ENCODE data around the gene NEAT1.
A peak's percentile ranks its signal among the peaks of the same experiment; 100 is the strongest.

NEAT1 gene

DNA sequence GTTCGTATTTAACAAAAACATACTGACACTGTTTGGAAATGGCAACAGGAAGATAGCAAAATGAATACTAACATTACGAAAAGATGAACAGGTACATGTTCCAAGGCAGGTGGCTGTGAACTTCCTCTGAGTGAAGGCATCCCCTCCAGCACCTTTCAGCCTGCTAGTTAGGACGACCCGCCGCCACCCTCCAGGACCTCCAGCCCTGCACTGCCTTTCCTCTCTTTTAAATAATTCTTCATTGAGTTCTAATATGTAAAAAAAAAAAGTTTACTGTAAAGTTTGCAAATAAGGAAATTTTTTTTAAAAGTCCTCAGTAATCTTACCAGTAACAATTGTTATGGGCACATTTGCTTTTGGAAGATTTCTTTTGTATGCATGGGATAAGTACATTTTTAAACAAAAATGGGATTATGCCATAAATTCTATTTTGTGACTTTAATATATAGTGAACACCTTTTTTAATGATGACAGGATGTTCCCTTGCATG, 6.0 kb downstream of the NEAT1 start:
- peaks cover 49% of the 10 kb centered on the region for H3K36me3 ChIP-seq (ENCODE audit: control insufficient read depth, insufficient read depth, low read length, severe bottlenecking)
- H3K9me3 ChIP-seq (ENCODE audit: control insufficient read depth, low read length): no peaks in the 10 kb centered on the region
- H3K27me3 ChIP-seq (replicated peaks; ENCODE audit: control insufficient read depth, insufficient read depth, low read length): no peaks in the 10 kb centered on the region
- DNase-seq (ENCODE audit: low read depth): peak; percentile 44
- peak overlapping the region; percentile 99 for H3K4me3 ChIP-seq (ENCODE audit: low read length)
- H3K9ac ChIP-seq (ENCODE audit: low read length): peak overlapping the region; percentile 100
- H3K4me1 ChIP-seq (ENCODE audit: control insufficient read depth, insufficient read depth, low read length): no peaks in the 10 kb centered on the region

DNA sequence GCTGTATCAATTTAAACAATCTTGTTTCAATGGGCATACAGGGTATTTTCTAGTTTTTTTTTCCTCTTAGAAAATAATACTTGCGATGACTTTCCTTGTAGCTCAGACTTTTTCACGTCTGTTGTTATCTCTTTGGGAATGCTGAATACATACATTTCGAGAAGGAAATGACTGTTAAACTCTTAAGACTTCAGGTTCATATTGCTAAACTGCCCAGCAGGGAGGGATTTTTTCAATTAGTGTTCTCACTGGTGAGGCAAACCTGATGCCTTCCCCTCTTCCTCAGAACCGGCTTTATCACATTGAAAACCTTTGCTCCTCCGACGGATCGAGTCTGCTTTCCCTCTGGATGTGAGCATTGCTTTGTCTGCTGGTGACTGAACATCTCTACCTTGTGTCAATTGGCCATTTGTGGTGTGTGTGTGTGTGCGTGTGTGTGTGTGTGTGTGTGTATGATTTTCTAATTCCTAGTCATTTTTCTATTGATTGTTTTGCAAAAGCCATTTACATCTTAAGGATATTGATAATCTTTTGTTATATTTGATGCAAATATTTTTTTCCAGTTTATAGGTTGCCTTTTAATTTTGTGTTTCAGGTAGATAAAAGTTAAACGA, 6.6 kb downstream of the NEAT1 start:
- Histone ChIP-seq H3K9ac (ENCODE audit: low read length) (peak overlapping the region; percentile 100), H3K4me3 (ENCODE audit: low read length) (peak overlapping the region; percentile 99), H3K27me3 (replicated peaks; ENCODE audit: control insufficient read depth, insufficient read depth, low read length) (no peaks in the 10 kb centered on the region), H3K36me3 (ENCODE audit: control insufficient read depth, insufficient read depth, low read length, severe bottlenecking) (peaks cover 52% of the 10 kb centered on the region), H3K4me1 (ENCODE audit: control insufficient read depth, insufficient read depth, low read length) (peaks cover 3% of the 10 kb centered on the region), H3K9me3 (ENCODE audit: control insufficient read depth, low read length) (no peaks in the 10 kb centered on the region)
- peak; percentile 69 for DNase-seq (ENCODE audit: low read depth)

DNA sequence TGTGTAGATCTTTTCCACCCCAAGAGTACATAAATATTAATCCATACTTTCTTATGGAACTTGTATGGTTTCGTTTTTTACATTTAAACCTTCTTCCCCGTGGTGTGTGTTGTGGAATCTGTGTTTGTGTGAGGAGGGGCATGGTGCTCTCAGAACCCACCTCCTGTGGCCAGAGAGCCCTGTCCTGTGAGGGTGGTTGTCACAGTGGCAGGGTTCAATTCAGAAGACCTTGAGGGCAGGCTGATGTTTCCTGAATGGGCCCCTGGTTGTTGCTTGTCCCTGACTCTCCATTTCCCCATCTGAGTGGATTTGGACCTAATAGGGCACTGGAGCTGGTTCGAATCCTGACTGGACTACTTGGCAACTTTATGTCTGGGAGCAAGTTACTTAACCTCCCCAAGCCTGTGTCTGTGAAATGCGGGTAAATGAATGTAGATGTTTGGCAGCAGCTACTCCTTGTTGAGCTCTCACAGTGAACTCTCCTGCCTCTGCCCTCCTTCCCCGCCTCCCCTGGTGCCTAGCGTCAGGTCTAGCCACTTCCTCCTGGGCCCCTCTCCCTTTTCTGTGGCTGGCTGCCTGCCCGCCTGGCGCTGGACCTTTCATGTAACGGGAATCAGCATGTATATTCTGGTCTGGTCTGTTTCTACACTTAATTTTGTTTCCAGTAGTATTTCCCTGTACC, 7.3 kb downstream of the NEAT1 start:
- Histone ChIP-seq H3K9ac (ENCODE audit: low read length) (peak overlapping the region; percentile 100), H3K36me3 (ENCODE audit: control insufficient read depth, insufficient read depth, low read length, severe bottlenecking) (peaks cover 52% of the 10 kb centered on the region), H3K4me3 (ENCODE audit: low read length) (peak overlapping the region; percentile 99), H3K27me3 (replicated peaks; ENCODE audit: control insufficient read depth, insufficient read depth, low read length) (no peaks in the 10 kb centered on the region), H3K9me3 (ENCODE audit: control insufficient read depth, low read length) (no peaks in the 10 kb centered on the region), H3K4me1 (ENCODE audit: control insufficient read depth, insufficient read depth, low read length) (peaks cover 9% of the 10 kb centered on the region)
- peak; percentile 75 for DNase-seq (ENCODE audit: low read depth)

DNA sequence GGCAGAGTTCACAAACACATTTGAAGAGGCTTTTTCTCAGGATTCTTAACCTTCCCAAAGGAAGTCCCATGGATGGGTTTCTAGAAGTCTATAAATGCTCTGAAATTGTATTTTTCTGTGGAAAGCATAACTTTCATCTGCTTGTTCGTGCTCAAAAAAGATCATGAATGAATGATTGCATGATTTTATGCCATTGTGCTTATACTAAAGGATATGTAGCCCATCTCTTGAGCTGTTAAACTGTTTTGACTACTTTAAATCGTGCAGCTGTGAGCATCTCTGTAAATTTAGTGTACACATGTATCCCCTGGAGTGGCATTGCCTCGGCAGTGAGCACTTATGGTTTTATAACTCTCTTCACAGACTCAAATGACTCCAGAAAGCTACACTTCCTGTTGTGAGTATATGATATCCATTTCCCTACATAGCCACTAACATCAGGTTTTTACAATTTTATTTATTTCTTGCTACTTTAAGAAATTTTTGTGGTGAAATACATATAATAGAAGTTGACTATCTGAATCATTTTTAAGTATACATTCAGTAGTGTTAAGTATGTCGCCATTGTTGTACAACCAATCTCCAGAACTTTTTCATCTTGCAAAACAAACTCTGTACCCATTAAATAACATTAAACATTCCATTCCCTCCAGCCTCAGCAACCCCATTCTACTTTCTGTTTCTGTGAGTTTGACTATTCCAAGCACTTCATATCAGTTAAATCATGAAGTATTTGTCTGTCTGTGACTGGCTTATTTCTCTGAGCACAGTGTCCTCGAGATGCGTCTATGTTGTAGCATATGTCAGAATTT, 8.0 kb downstream of the NEAT1 start:
- H3K27me3 ChIP-seq (replicated peaks; ENCODE audit: control insufficient read depth, insufficient read depth, low read length): no peaks in the 10 kb centered on the region
- peaks cover 16% of the 10 kb centered on the region for H3K4me1 ChIP-seq (ENCODE audit: control insufficient read depth, insufficient read depth, low read length)
- H3K36me3 ChIP-seq (ENCODE audit: control insufficient read depth, insufficient read depth, low read length, severe bottlenecking): peaks cover 52% of the 10 kb centered on the region
- no peaks in the 10 kb centered on the region for H3K9me3 ChIP-seq (ENCODE audit: control insufficient read depth, low read length)
- peak overlapping the region; percentile 99 for H3K4me3 ChIP-seq (ENCODE audit: low read length)
- H3K9ac ChIP-seq (ENCODE audit: low read length): peak overlapping the region; percentile 100
- peak; percentile 57 for DNase-seq (ENCODE audit: low read depth)

DNA sequence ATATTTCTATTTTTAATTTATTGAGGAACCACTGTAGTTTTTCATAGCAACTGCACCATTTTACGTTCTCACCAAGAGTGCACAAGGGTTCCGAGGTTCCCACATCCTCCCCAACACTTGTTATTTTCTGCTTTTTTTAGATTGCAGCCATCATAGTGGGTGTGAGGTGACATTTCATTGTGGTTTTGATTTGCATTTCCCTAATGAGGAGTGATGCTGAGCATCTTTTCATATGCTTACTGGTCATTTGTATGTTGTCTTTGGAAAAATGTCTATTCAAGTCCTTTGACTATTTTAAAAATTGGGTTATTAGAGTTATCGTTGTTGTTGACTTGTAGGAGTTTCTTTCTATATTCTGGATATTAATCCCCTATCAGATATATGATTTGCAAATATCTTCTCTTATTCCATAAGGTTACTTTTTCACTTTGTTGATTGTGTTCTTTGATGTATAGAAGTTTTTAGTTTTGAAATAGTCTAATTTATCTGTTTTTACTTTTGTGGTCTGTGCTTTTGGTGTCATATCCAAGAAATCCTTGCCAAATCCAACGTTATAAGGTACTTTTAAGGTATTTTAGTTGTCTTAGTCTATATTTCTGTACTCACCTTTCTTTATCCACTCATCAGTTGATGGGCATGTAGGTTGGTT, 9.0 kb downstream of the NEAT1 start:
- Histone ChIP-seq H3K9ac (ENCODE audit: low read length) (peak overlapping the region; percentile 100), H3K36me3 (ENCODE audit: control insufficient read depth, insufficient read depth, low read length, severe bottlenecking) (peaks cover 52% of the 10 kb centered on the region), H3K27me3 (replicated peaks; ENCODE audit: control insufficient read depth, insufficient read depth, low read length) (no peaks in the 10 kb centered on the region), H3K4me3 (ENCODE audit: low read length) (peak overlapping the region; percentile 99), H3K4me1 (ENCODE audit: control insufficient read depth, insufficient read depth, low read length) (peaks cover 21% of the 10 kb centered on the region), H3K9me3 (ENCODE audit: control insufficient read depth, low read length) (no peaks in the 10 kb centered on the region)
- peak; percentile 25 for DNase-seq (ENCODE audit: low read depth)

DNA sequence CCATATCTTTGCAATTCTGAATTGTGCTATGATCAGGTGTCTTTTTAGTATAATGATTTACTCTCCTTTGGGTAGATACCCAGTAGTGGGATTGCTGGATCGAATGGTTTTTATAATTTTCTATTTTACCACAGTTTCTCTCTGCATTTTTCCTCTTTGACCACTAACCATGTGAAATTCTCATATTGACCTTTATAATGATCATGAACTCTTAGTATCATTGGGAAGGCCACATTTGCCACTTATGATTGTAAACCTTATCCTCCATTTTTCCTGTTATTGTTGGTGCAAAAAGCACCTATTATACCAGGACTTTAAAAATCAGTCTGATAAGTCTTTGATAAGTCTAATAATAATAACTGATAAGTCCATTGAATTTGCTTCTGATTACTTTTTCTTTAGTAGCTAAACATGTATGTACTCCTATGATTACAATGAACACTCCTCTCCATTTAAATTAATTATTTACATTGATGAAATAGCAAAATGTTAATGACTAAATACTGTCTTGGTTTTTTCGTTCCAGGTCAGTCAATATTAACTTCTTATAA, 9.6 kb downstream of the NEAT1 start:
- peak; percentile 16 for DNase-seq (ENCODE audit: low read depth)
- Histone ChIP-seq H3K9me3 (ENCODE audit: control insufficient read depth, low read length) (no peaks in the 10 kb centered on the region), H3K9ac (ENCODE audit: low read length) (peak overlapping the region; percentile 100), H3K36me3 (ENCODE audit: control insufficient read depth, insufficient read depth, low read length, severe bottlenecking) (peaks cover 50% of the 10 kb centered on the region), H3K27me3 (replicated peaks; ENCODE audit: control insufficient read depth, insufficient read depth, low read length) (no peaks in the 10 kb centered on the region), H3K4me3 (ENCODE audit: low read length) (peak overlapping the region; percentile 99), H3K4me1 (ENCODE audit: control insufficient read depth, insufficient read depth, low read length) (peaks cover 21% of the 10 kb centered on the region)

DNA sequence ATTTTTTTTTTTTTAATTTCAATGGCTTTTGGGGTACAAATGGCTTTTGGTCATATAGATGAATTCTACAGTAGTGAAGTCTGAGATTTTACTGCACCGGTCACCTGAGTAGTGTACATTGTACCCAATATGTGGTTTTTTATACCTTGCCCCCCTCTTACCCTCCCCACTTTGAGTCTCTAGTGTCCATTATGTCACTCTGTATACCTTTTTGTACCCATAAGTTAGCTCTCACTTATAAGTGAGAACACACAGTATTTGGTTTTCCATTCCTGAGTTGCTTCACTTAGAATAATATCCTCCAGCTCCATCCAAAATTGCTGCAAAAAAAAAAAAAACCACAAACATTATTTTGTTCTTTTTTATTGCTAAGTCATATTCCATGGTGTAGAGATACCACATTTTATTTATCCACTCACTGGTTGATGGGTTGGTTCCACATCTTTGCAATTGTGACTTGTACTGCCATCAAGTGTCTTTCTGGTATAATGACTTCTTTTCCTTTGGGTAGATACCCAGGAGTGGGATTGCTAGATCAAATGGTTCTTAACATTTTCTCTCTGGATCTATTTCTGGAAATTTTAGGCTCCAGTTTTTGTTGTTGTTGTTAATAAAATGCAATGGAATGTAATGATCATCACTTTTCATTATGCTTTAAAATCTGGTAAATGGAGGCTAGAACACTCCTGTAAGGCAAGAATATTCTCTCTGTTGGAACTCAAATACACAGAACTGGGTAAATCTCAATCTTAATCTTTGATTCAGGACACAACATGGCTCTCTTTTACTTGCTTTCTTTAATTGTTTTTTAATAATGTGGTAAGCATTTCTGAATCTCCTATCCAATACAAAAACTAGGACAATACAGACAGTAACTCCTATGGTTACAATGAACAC, 10.3 kb downstream of the NEAT1 start:
- DNase-seq (ENCODE audit: low read depth): peak; percentile 49
- H3K27me3 ChIP-seq (replicated peaks; ENCODE audit: control insufficient read depth, insufficient read depth, low read length): no peaks in the 10 kb centered on the region
- peak overlapping the region; percentile 99 for H3K4me3 ChIP-seq (ENCODE audit: low read length)
- H3K9ac ChIP-seq (ENCODE audit: low read length): peak overlapping the region; percentile 100
- H3K36me3 ChIP-seq (ENCODE audit: control insufficient read depth, insufficient read depth, low read length, severe bottlenecking): peaks cover 50% of the 10 kb centered on the region
- peaks cover 23% of the 10 kb centered on the region for H3K4me1 ChIP-seq (ENCODE audit: control insufficient read depth, insufficient read depth, low read length)
- no peaks in the 10 kb centered on the region for H3K9me3 ChIP-seq (ENCODE audit: control insufficient read depth, low read length)

DNA sequence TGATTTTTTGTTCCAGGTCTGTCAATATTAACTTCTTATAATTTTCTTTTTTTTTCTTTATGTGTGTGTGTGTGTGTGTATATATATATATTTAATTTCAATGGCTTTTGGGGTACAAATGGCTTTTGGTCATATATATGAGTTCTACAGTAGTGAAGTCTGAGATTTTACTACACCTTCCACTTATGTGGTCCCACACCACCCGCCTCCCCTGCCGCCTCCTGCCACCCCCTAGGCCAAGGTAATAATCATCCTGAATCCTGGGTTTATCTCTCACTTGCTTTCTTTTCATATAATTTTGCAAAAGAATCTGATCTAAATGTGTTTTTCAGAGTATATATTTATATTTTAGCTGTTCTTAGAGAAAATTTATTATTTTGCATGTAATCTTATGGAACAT, 11.1 kb downstream of the NEAT1 start:
- peaks cover 55% of the 10 kb centered on the region for H3K36me3 ChIP-seq (ENCODE audit: control insufficient read depth, insufficient read depth, low read length, severe bottlenecking)

DNA sequence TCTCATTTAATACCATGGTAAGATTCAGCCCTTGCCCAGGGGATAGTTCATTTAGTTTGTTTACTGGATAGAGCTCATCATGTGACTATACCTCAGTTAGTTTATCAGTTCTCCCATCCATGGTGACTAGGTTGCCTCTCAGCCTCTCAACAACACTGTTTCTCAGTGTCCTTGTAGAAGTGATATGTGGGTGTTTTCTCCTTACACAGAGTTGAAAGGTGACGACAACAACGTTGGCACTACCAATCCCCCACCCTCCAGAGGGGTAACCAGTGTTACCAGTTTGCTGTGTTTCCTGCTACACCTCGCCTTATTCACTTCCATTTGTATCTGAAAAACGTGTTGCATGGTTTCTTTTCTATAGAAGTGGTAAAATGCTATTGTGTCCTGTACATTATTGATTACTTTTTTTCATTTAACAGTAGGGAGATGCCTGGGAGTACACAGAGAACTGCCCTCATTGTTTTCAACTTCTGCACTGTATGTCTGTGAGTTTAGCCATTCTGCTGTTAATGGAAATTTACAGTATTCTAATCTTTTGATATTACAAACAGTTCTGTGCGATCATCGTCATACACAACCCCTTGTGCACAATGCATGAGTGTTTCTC, 11.6 kb downstream of the NEAT1 start:
- Histone ChIP-seq H3K27me3 (replicated peaks; ENCODE audit: control insufficient read depth, insufficient read depth, low read length) (no peaks in the 10 kb centered on the region), H3K36me3 (ENCODE audit: control insufficient read depth, insufficient read depth, low read length, severe bottlenecking) (peaks cover 60% of the 10 kb centered on the region)
- peak; percentile 35 for DNase-seq (ENCODE audit: low read depth)

More for the DNA sequence above, 11.1 kb downstream of the NEAT1 start:
- H3K4me3 ChIP-seq (ENCODE audit: low read length): peak overlapping the region; percentile 99
- H3K9me3 ChIP-seq (ENCODE audit: control insufficient read depth, low read length): no peaks in the 10 kb centered on the region
- no peak for DNase-seq (ENCODE audit: low read depth)
- no peaks in the 10 kb centered on the region for H3K27me3 ChIP-seq (replicated peaks; ENCODE audit: control insufficient read depth, insufficient read depth, low read length)
- H3K4me1 ChIP-seq (ENCODE audit: control insufficient read depth, insufficient read depth, low read length): peaks cover 25% of the 10 kb centered on the region
- peak overlapping the region; percentile 100 for H3K9ac ChIP-seq (ENCODE audit: low read length)

More for the DNA sequence above, 11.6 kb downstream of the NEAT1 start:
- Histone ChIP-seq H3K4me1 (ENCODE audit: control insufficient read depth, insufficient read depth, low read length) (peaks cover 28% of the 10 kb centered on the region), H3K9ac (ENCODE audit: low read length) (peak overlapping the region; percentile 84), H3K9me3 (ENCODE audit: control insufficient read depth, low read length) (no peaks in the 10 kb centered on the region), H3K4me3 (ENCODE audit: low read length) (peak overlapping the region; percentile 77)
